Cardiac fibroblast (primary cell): ENCODE data around the gene IFI44.
A peak's percentile ranks its signal among the peaks of the same experiment; 100 is the strongest.

Experiments used
- DNase-seq, 2 donors: peaks; one replicate each; pipeline versions ENCODE4 v3.0.0 to v3.0.0-alpha.2; 2010; ENCODE audit warnings: low read depth in 2 of 2
- H3K4me3 ChIP-seq, 2 donors: replicated peaks in 1 of 2; 1 replicate in 1 of 2; 2 replicates in 1 of 2; pipeline ENCODE4 v1.5.1; 2011; ENCODE audit warnings: low read depth in 2 of 2, low read length in 2 of 2, mild to moderate bottlenecking in 2 of 2, moderate library complexity in 1 of 2
- TF ChIP-seq, protein P1 (sequence below): IDR thresholded peaks from one replicate; pipeline ENCODE4 v1.5.1; 2011; ENCODE audit warnings: low read depth, mild to moderate bottlenecking, low read length, inconsistent platforms

The IFI44 gene

DNA sequence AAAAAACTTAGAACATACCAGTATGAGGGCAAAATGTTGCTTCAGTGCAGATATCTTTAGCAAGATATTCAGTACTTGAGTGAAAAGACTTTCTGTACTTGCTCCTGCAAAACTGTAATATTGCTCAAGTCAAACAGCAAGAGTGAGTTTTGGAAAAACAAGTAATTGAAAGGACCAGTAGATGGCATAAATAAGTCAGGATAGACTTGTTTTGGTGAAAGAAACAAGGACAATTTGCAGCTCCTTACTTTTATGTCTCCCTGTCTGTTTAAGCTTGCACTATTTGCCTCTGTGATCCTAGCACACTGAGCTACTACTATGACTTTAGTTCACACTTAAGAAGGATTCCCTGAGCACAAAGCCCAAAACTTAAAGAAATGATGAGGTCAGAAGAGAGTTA lies 39.1 kb downstream of the IFI44 start:
- DNase-seq = peak; percentile 83 to 84
- TF ChIP-seq, protein P1, sequence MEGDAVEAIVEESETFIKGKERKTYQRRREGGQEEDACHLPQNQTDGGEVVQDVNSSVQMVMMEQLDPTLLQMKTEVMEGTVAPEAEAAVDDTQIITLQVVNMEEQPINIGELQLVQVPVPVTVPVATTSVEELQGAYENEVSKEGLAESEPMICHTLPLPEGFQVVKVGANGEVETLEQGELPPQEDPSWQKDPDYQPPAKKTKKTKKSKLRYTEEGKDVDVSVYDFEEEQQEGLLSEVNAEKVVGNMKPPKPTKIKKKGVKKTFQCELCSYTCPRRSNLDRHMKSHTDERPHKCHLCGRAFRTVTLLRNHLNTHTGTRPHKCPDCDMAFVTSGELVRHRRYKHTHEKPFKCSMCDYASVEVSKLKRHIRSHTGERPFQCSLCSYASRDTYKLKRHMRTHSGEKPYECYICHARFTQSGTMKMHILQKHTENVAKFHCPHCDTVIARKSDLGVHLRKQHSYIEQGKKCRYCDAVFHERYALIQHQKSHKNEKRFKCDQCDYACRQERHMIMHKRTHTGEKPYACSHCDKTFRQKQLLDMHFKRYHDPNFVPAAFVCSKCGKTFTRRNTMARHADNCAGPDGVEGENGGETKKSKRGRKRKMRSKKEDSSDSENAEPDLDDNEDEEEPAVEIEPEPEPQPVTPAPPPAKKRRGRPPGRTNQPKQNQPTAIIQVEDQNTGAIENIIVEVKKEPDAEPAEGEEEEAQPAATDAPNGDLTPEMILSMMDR = peak; percentile 30
- H3K4me3 ChIP-seq = no peak overlapping the region

DNA sequence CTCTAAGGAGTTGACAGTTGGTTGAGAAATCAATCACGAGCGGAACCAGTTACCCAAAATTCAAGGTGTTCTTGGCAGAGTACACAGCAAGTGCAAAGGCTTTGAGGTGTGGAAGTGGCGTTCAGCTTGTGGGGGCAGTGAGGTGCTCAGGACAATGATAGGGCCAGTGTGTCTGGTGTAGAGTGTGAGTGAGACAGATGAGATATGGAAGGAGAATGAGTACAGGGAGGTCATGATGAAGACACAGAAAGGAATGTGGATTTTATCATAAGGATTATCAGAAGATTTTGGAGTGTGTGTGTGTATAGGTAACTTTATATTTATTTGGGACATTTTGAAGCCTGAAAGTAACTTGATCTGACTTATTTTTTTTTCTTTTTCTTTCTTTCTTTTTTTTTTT lies 40.9 kb downstream of the IFI44 start:
- H3K4me3 ChIP-seq = no peak overlapping the region
- no peak for DNase-seq
- TF ChIP-seq, protein P1 = no peak

DNA sequence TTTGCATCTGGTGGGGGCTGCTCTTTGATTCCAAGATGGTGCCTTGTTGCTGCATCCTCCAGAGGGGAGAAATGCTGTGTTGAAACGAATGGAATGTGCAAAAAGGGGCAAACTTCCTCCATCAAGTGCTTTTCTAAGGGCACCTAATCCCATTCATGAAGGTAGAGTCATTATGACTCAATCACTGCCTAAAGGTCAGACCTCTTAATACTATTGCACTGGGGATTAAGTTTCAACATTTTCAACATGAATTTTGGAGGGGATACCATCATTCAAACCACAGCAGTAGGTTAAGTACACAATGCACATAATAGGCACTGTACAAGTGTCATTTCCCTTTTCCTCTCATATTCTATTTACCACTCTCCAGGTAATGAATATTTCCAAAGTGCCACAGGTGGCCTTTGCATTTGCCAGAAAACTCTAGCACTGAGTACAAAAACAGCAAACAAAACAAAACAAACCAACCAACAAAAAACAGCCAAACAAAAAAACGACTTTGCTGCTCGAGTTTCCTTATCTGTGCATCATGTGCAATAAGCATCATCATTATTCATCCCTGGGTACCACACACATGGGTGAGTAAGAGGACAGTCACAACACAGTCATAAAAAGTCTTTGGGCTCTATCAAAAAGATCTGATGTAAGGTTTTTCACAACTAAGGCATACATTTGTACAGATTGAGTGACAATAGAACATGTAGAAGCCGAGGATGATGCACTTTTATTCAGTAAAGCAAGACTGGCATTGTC lies 42.5 kb downstream of the IFI44 start:
- TF ChIP-seq, protein P1 = no peak
- DNase-seq = peak in 1 of 2 donors; percentile 88

DNA sequence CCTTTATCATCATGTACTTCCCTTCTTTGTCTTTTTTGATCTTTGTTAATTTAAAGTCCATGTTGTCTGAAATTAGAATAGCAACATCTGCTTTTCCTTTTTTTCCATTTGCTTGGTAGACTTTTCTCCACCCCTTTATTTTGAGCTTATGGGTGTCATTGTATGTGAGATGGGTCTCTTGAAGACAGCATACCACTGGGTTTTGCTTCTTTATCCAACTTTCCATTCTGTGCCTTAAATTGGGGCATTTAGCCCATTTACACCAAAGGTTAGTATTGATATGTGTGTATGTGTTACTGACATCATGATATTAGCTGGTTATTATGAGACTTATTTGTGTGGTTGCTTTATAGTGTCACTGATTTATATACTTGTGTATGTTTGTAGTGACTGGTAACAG lies 50.2 kb downstream of the IFI44 start:
- no peak overlapping the region for H3K4me3 ChIP-seq
- no peak for DNase-seq
- TF ChIP-seq, protein P1 = no peak

More for the DNA sequence above, 42.5 kb downstream of the IFI44 start:
- no peak overlapping the region for H3K4me3 ChIP-seq

DNA sequence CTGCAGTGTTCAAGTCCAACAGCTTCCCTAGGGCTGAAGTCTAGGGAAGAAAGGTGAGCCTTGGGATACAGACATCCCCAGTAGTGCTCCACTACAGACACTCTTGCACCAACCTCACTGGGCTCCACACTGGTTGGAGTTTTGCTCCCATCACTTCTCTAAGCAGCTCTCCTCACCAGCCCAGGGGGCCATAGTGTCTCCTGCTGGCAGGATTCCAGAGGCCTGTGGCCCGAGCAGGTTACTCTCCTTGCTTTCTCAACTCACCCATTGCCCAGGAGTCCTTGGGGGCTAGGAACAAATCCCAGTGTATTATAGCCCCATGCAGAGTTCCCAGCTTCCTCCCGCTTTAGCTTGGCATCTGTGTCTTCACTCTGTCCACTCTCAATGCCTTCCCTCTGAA lies 52.8 kb downstream of the IFI44 start:
- DNase-seq = no peak
- H3K4me3 ChIP-seq = no peak overlapping the region
- TF ChIP-seq, protein P1 = no peak

DNA sequence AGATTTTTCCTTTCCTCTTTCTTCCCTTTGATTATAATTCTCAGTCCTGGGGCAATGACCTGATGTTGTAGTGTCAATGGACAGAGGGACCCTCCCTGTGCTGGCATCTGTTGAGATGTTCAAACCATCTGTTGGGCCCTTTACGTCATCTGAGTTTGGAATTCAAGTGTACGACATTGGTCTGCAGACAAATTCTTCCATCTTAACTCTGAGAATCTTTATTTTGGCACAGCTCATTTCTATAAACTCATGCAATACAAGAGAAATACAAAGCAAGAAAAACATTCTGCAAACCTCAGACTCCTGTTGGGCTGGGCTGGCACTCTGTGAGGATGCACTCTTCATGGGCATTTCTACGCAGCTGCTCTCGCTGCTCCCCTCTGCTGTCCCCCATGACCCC lies 54.2 kb downstream of the IFI44 start:
- TF ChIP-seq, protein P1 = no peak
- no peak for DNase-seq

DNA sequence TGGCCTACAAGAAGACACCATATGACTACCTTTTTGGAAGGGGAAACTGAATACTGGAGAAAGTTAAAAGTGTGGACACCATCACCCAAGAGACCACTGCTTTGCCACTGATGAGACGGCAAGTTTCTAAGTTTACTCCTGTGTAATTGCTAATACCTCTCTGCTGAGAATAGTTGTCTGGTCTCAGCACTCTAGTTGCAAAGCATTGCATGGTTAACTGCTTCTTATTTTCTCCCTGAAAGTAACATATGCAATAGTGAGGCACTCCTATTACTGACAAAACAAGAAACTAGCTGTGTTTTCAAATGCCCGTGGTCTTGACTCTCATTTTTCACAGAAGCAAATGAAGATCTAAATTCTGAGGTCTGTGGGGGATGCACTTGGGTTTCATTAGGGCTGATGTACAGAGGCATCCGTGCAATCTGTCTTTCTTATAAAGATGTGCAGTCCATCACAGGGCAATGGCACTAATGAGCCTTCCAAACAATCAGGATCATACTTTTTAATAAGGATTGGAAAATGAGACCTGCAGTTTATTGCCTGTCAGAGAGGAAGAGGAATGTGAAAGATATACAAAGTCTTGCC lies 62.9 kb downstream of the IFI44 start:
- no peak for DNase-seq
- H3K4me3 ChIP-seq = no peak overlapping the region
- TF ChIP-seq, protein P1 = no peak

More for the DNA sequence above, 54.2 kb downstream of the IFI44 start:
- no peak overlapping the region for H3K4me3 ChIP-seq
